Mesendoderm (in vitro differentiated cells): ENCODE results near the gene DCLRE1B.

Experiments
- DNase-seq: peaks from one replicate; pipeline ENCODE4 v3.0.0; 2013
- H2AK5ac ChIP-seq: 2 replicates; pipeline ENCODE4 v1.6.1; 2013; ENCODE audit warnings: low read length, inconsistent platforms
- H2BK120ac ChIP-seq: 2 replicates; pipeline ENCODE4 v1.6.1; 2013; ENCODE audit warnings: low read depth, mild to moderate bottlenecking, low read length, moderate library complexity, mixed read lengths
- H2BK15ac ChIP-seq: replicated peaks from 2 replicates; pipeline ENCODE4 v1.6.1; 2013; ENCODE audit warnings: low read depth, mild to moderate bottlenecking, moderate library complexity
- H2BK5ac ChIP-seq: 2 replicates; pipeline ENCODE4 v1.6.1; 2013; ENCODE audit warnings: low read length, inconsistent platforms
- H3K18ac ChIP-seq: 2 replicates; pipeline ENCODE4 v1.6.1; 2013; ENCODE audit warnings: mild to moderate bottlenecking, low read length, mixed read lengths
- H3K23ac ChIP-seq: one replicate; pipeline ENCODE4 v1.6.1; 2013; ENCODE audit warnings: low read length
- H3K27ac ChIP-seq: 2 replicates; pipeline ENCODE4 v1.5.1; 2013; ENCODE audit warnings: low read depth, mild to moderate bottlenecking, inconsistent platforms, low read length, moderate library complexity
- H3K27me3 ChIP-seq: 2 replicates; pipeline ENCODE4 v1.6.1; 2013; ENCODE audit warnings: low read length, control low read depth, mild to moderate bottlenecking, inconsistent platforms; ENCODE audit not compliant: insufficient read depth, poor library complexity
- H3K36me3 ChIP-seq: 2 replicates; pipeline ENCODE4 v1.6.1; 2013; ENCODE audit warnings: low read length, inconsistent platforms; ENCODE audit not compliant: control insufficient read depth, insufficient read depth
- H3K4ac ChIP-seq: one replicate; pipeline ENCODE4 v1.6.1; 2013; ENCODE audit warnings: low read depth, mild to moderate bottlenecking, low read length, moderate library complexity
- H3K4me1 ChIP-seq: 2 replicates; pipeline ENCODE4 v1.6.1; 2013; ENCODE audit warnings: low read depth, low read length, inconsistent platforms; ENCODE audit not compliant: control insufficient read depth
- H3K4me2 ChIP-seq: 2 replicates; pipeline ENCODE4 v1.6.1; 2013; ENCODE audit warnings: low read length
- H3K4me3 ChIP-seq: 2 replicates; pipeline ENCODE4 v1.5.1; 2013; ENCODE audit warnings: mild to moderate bottlenecking, low read length
- H3K56ac ChIP-seq: one replicate; pipeline ENCODE4 v1.6.1; 2013; ENCODE audit warnings: low read length
- H3K79me1 ChIP-seq: 2 replicates; pipeline ENCODE4 v1.6.1; 2013; ENCODE audit warnings: low read length, inconsistent platforms
- H3K79me2 ChIP-seq: 2 replicates; pipeline ENCODE4 v1.6.1; 2013; ENCODE audit warnings: mild to moderate bottlenecking, low read length; ENCODE audit not compliant: control insufficient read depth, insufficient read depth
- H3K9ac ChIP-seq: 2 replicates; pipeline ENCODE4 v1.6.1; 2013; ENCODE audit warnings: low read length, inconsistent platforms
- H4K5ac ChIP-seq: one replicate; pipeline ENCODE4 v1.6.1; 2013; ENCODE audit warnings: low read length
- H4K8ac ChIP-seq: one replicate; pipeline ENCODE4 v1.6.1; 2013; ENCODE audit warnings: low read depth, mild to moderate bottlenecking, control low read depth, low read length, moderate library complexity
- WGBS: extraction: QIAGEN DNeasy Blood & Tissue Kit; methylation state at CpG from one replicate; pipeline ENCODE4 v1.1.7; 2013; ENCODE audit warnings: low lambda C conversion rate, missing lambda C conversion rate; ENCODE audit not compliant: insufficient coverage; ENCODE audit errors: extremely low coverage; 5-methylcytosine and 5-hydroxymethylcytosine counted together

The DCLRE1B gene

GRCh38 chr1:113918243-113918642 is 13.1 kb downstream of the DCLRE1B start:
- Histone ChIP-seq H3K4me3 (no peak overlapping the region), H2AK5ac (no peak overlapping the region), H3K27ac (no peak overlapping the region), H3K9ac (no peak overlapping the region), H3K56ac (no peak overlapping the region), H3K4ac (no peak overlapping the region), H3K23ac (no peak overlapping the region), H3K4me1 (no peaks in the 10 kb centered on the region), H3K27me3 (no peaks in the 10 kb centered on the region), H2BK5ac (no peak overlapping the region), H3K79me2 (no peaks in the 10 kb centered on the region), H4K5ac (no peak overlapping the region), H2BK15ac (no peak overlapping the region), H3K4me2 (no peak overlapping the region), H3K79me1 (no peaks in the 10 kb centered on the region), H2BK120ac (no peak overlapping the region), H4K8ac (no peak overlapping the region), H3K18ac (no peak overlapping the region), H3K36me3 (no peaks in the 10 kb centered on the region)
- no peak for DNase-seq

- no peak overlapping the region for H3K18ac ChIP-seq
- no peaks in the 10 kb centered on the region for H3K79me2 ChIP-seq
- H2BK5ac ChIP-seq: no peak overlapping the region
- no peak overlapping the region for H3K9ac ChIP-seq
- no peak overlapping the region for H2BK120ac ChIP-seq
- no peak overlapping the region for H2BK15ac ChIP-seq
- H3K79me1 ChIP-seq: no peaks in the 10 kb centered on the region
- no peak overlapping the region for H3K4ac ChIP-seq
- H3K56ac ChIP-seq: no peak overlapping the region
- no peak overlapping the region for H3K4me2 ChIP-seq
- no peaks in the 10 kb centered on the region for H3K36me3 ChIP-seq
- H4K5ac ChIP-seq: no peak overlapping the region
- H4K8ac ChIP-seq: no peak overlapping the region
- H3K27me3 ChIP-seq: no peaks in the 10 kb centered on the region
- no peak overlapping the region for H3K23ac ChIP-seq
- H3K27ac ChIP-seq: no peak overlapping the region
- no CpG with 5 or more reads among the region's 4 CpGs for WGBS
- no peak overlapping the region for H2AK5ac ChIP-seq
- H3K4me1 ChIP-seq: no peaks in the 10 kb centered on the region
- H3K4me3 ChIP-seq: no peak overlapping the region
- no peak for DNase-seq
Measured at GRCh38 chr1:113922957-113923356, 17.8 kb downstream of the DCLRE1B start.

DNA sequence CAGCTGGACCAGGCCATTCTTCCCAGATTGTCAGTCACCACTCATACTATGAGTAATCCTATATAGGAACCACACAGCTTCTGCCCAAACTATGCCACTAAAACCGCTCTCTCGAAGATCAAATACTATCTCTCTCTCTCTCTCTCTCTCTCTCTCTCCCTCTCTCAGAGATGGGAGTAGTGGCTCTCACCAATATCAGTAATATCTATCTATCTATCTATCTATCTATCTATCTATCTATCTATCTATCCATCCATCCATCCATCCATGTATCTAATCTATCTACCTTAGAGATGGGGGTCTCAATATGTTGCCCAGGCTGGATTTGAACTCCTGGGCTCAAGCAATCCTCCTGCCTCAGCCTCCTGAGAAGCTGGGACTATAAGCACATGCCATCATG is 19.3 kb downstream of the DCLRE1B start:
- H3K56ac ChIP-seq: no peak overlapping the region
- no peaks in the 10 kb centered on the region for H3K36me3 ChIP-seq

GRCh38 chr1:113928187-113928930 is 23.2 kb downstream of the DCLRE1B start:
- Histone ChIP-seq H3K9ac (peak overlapping the region; percentile 81), H3K4me1 (no peaks in the 10 kb centered on the region), H2BK15ac (no peak overlapping the region), H4K5ac (no peak overlapping the region), H2AK5ac (no peak overlapping the region), H3K23ac (no peak overlapping the region), H3K79me2 (peaks cover 27% of the 10 kb centered on the region), H3K79me1 (peaks cover 6% of the 10 kb centered on the region), H3K4me2 (peak overlapping the region; percentile 97), H4K8ac (no peak overlapping the region), H3K56ac (peak overlapping the region; percentile 86), H3K4me3 (peak overlapping the region; percentile 59), H3K27ac (no peak overlapping the region), H2BK5ac (no peak overlapping the region), H3K18ac (no peak overlapping the region), H3K36me3 (no peaks in the 10 kb centered on the region), H3K27me3 (no peaks in the 10 kb centered on the region), H2BK120ac (no peak overlapping the region), H3K4ac (no peak overlapping the region)
- WGBS: no CpG with 5 or more reads among the region's 6 CpGs
- no peak for DNase-seq

More for the DNA sequence above, 19.3 kb downstream of the DCLRE1B start:
- H3K4ac ChIP-seq: no peak overlapping the region
- H3K27ac ChIP-seq: no peak overlapping the region
- no peaks in the 10 kb centered on the region for H3K4me1 ChIP-seq
- H3K18ac ChIP-seq: no peak overlapping the region
- H4K5ac ChIP-seq: no peak overlapping the region
- H3K79me1 ChIP-seq: no peaks in the 10 kb centered on the region
- no peaks in the 10 kb centered on the region for H3K79me2 ChIP-seq
- no peak overlapping the region for H2AK5ac ChIP-seq
- H2BK120ac ChIP-seq: no peak overlapping the region
- no peak overlapping the region for H2BK15ac ChIP-seq
- WGBS: no CpG with 5 or more reads among the region's 2 CpGs
- no peak overlapping the region for H4K8ac ChIP-seq
- H2BK5ac ChIP-seq: no peak overlapping the region
- H3K4me3 ChIP-seq: no peak overlapping the region
- H3K23ac ChIP-seq: no peak overlapping the region
- no peaks in the 10 kb centered on the region for H3K27me3 ChIP-seq
- no peak overlapping the region for H3K4me2 ChIP-seq
- no peak overlapping the region for H3K9ac ChIP-seq
- DNase-seq: no peak

- H3K27me3 ChIP-seq: no peaks in the 10 kb centered on the region
- peak within 1 kb of the TSS; percentile 89 for H3K56ac ChIP-seq
- peak within 1 kb of the TSS; percentile 86 for H3K9ac ChIP-seq
- H3K4me3 ChIP-seq: peak within 1 kb of the TSS; percentile 89
- no peak within 1 kb of the TSS for H2BK5ac ChIP-seq
- peak within 1 kb of the TSS; percentile 88 for H3K18ac ChIP-seq
- peak within 1 kb of the TSS; percentile 97 for H3K4me2 ChIP-seq
- WGBS: no CpG with 5 or more reads among the region's 61 CpGs
- H3K27ac ChIP-seq: peak within 1 kb of the TSS; percentile 49
- no peak within 1 kb of the TSS for H4K5ac ChIP-seq
- no peaks in the 10 kb centered on the region for H3K4me1 ChIP-seq
- H2BK15ac ChIP-seq: no peak within 1 kb of the TSS
- H3K79me2 ChIP-seq: peaks cover 29% of the 10 kb centered on the region
- H3K4ac ChIP-seq: peak within 1 kb of the TSS; percentile 63
- peak within 1 kb of the TSS; percentile 11 for H3K23ac ChIP-seq
- H4K8ac ChIP-seq: no peak within 1 kb of the TSS
- no peak within 1 kb of the TSS for H2BK120ac ChIP-seq
- H3K36me3 ChIP-seq: no peaks in the 10 kb centered on the region
- H3K79me1 ChIP-seq: peaks cover 6% of the 10 kb centered on the region
- H2AK5ac ChIP-seq: no peak within 1 kb of the TSS
- DNase-seq: peak; percentile 95
Measured at GRCh38 chr1:113928941-113929749, 24.0 kb downstream of the DCLRE1B start, which contains the start of gene HIPK1. Gene HIPK1 (plus strand): TSS chr1:113929324.
